Immature natural killer cell (primary cell): ENCODE measurements around the gene TIAL1. TPM values are rescaled to one million over a fixed set of nuclear protein-coding genes. Genes with fewer than 3 reads are reported as not detected.
"Not testable (repeated sequence)": the region's sequence is repeated elsewhere in the genome, so short reads cannot be mapped to it uniquely, and the experiment has no call there.

Source experiments
- DNase-seq, 3 donors: peaks; one replicate each; pipeline ENCODE4 v3.0.0; 2022; ENCODE audit warnings: mixed read lengths in 1 of 3
- H3K27ac Mint-ChIP-seq, 6 donors: one replicate each; pipeline ENCODE4 v1.8.0; 2020; ENCODE audit warnings: mixed read lengths in 6 of 6, mild to moderate bottlenecking in 5 of 6, inconsistent platforms in 4 of 6, moderate library complexity in 3 of 6
- H3K27me3 Mint-ChIP-seq, 3 donors: one replicate each; pipeline ENCODE4 v1.8.0; 2020 to 2021; ENCODE audit warnings: low read depth in 3 of 3, mild to moderate bottlenecking in 3 of 3, mixed read lengths in 3 of 3, moderate library complexity in 3 of 3, inconsistent platforms in 1 of 3
- H3K36me3 Mint-ChIP-seq, 3 donors: one replicate each; pipeline ENCODE4 v1.8.0; 2020; ENCODE audit warnings: mixed read lengths in 3 of 3, inconsistent platforms in 2 of 3, mild to moderate bottlenecking in 2 of 3
- H3K4me1 Mint-ChIP-seq, 2 donors: one replicate each; pipeline ENCODE4 v1.8.0; 2020; ENCODE audit warnings: inconsistent platforms in 2 of 2, mild to moderate bottlenecking in 2 of 2, mixed read lengths in 2 of 2, moderate library complexity in 1 of 2
- H3K4me3 Mint-ChIP-seq, 5 donors: one replicate each; pipeline ENCODE4 v1.8.0; 2020; ENCODE audit warnings: mild to moderate bottlenecking in 5 of 5, mixed read lengths in 5 of 5, inconsistent platforms in 3 of 5, moderate library complexity in 3 of 5
- H3K9me3 Mint-ChIP-seq, 6 donors: one replicate each; pipeline ENCODE4 v1.8.0; 2020; ENCODE audit warnings: mild to moderate bottlenecking in 6 of 6, mixed read lengths in 6 of 6, inconsistent platforms in 4 of 6, moderate library complexity in 3 of 6
- polyA plus RNA-seq, 3 donors: library from polyadenylated mRNA; unstranded; fragments of 300-500 nt; fragmentation: Illumina TruSeq; gene quantifications; one replicate each; pipeline ENCODE4 v1.2.3, GENCODE V29; 2021

The TIAL1 gene
- polyA plus RNA-seq, 3 donors from 2014 or later: 5.5 to 14.2 (median 10.9) TPM

DNA sequence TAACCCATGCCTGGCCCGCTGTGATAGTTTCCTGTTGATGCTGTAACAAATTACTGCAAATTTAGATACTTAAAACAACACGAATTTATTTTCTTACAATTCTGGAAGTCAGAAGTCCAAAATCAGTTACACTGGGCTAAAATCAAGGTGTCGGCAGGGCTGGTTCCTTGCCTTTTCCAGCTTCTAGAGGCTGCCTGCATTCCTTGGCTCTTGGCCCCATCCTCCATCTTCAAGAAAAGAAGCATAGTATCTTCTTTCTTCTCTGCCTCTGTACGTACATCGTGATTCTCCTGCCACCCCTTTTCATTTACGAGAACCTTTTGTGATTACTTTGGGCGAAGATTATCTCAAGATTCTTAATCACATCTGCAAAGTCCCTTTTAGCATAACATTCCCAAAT lies 1.6 kb upstream of the TIAL1 start:
- DNase-seq: no peak
- peaks cover 0 to 4% (median 0%) of the 10 kb centered on the region in 3 donors for H3K36me3 Mint-ChIP-seq
- no peaks in the 10 kb centered on the region for H3K9me3 Mint-ChIP-seq
- peaks cover 34 to 36% of the 10 kb centered on the region in 2 donors for H3K4me1 Mint-ChIP-seq
- H3K4me3 Mint-ChIP-seq: peak overlapping the region in 3 of 5 donors; percentile 8 to 32 (median 10)
- no peak overlapping the region for H3K27ac Mint-ChIP-seq
- peaks cover 7 to 11% (median 8%) of the 10 kb centered on the region in 3 donors for H3K27me3 Mint-ChIP-seq

DNA sequence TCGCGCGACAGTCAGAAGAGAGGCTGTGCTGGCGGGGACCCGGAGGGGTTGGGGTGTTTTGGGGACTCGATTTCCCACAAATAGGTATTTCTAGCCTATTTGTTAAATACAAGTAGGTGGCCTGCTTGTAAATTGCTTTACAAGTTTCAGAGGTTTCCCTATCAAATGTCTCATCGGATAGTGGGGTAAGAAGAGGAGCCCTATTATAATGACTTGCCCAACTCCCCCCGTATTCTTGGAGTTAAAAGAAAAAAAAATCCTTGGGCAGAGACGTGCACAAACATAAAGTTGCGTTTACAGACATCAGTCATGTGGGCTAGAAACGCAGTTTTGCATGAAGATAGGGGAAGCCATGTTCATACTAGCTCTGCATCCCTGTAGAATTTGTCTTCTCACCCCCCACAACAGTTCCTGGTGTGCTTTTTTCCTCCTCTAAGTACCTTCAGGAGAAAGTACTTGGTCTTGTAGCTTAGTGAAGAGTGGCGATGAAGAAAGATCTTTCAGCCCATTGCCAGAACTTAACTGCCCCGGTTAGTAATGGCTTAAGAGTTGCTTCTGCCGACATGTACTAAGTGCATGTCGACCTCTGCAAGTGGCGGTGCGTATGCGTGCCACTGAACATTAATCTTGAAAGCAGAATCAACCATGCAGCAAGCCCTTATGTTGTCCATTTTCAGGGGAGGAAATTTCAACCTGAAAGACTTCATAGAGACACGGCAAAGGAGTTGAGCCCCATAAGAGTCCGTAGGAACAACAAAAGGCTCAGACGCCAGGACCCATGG lies 832 bp upstream of the TIAL1 start:
- Mint-ChIP-seq H3K4me1 (peaks cover 42 to 44% of the 10 kb centered on the region in 2 donors), H3K27me3 (peaks cover 5 to 10% (median 8%) of the 10 kb centered on the region in 3 donors), H3K36me3 (peaks cover 0 to 4% (median 0%) of the 10 kb centered on the region in 3 donors)

DNA sequence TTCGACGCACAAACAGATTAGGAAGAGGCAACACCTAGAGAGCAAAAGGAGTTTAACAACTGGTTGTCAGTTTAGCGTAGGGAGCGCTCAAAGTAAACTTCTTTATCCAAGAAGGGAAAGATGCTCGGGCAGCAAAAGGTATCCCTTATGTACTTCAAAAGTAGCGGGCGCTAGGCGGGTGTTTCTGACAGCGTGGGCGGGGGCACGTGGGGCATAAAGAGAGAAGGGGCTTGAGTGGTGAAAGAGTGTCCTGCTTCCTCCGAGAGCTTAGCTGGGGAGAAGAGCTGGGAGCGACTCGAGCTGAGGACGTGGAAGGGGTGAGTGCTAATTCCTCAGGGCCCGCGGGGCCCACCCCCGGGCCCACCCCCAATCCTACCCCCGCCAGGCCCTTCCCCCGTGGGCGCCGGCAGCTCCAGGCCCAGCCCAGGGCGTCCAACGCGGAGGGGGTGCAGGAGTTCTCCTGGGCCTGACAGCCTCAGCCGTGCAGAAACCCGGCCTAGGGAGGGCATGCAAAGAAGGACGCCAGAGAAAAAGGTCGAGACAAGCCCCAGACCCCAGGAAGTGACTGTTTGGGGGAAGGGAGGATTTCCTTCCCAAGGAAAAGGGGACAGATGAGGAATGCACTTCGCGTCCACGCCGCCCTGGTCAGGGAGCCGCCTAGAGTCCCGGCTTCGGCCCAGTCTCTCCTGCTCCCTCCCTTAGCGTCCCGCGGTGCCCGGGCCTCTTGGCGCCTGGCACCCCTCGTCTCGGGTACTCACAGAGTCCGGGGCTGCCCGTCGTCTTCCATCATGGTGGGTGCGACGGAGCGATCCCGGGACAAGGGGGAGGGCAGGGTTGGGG lies 868 bp downstream of the TIAL1 start:
- peak overlapping the region; percentile 91 to 99 (median 99) for H3K4me3 Mint-ChIP-seq
- peaks cover 0 to 4% (median 3%) of the 10 kb centered on the region in 3 donors for H3K36me3 Mint-ChIP-seq
- DNase-seq: peak; percentile 35 to 42 (median 40)
- H3K27ac Mint-ChIP-seq: peak overlapping the region; percentile 87 to 99 (median 91)
- H3K27me3 Mint-ChIP-seq: peaks cover 5 to 10% (median 8%) of the 10 kb centered on the region in 3 donors
- peaks cover 54 to 60% of the 10 kb centered on the region in 2 donors for H3K4me1 Mint-ChIP-seq
- no peaks in the 10 kb centered on the region for H3K9me3 Mint-ChIP-seq

More for the DNA sequence above, 832 bp upstream of the TIAL1 start:
- Mint-ChIP-seq H3K27ac (peak overlapping the region; percentile 87 to 99 (median 98)), H3K4me3 (peak overlapping the region; percentile 91 to 99 (median 99)), H3K9me3 (no peaks in the 10 kb centered on the region)
- DNase-seq: no peak

GRCh38 chr10:119595134-119595675 lies 1.6 kb downstream of the TIAL1 start:
- Mint-ChIP-seq H3K27ac (peak overlapping the region; percentile 87 to 95 (median 91)), H3K36me3 (peaks cover 0 to 4% (median 3%) of the 10 kb centered on the region in 3 donors), H3K9me3 (no peaks in the 10 kb centered on the region), H3K27me3 (peaks cover 5 to 10% (median 8%) of the 10 kb centered on the region in 3 donors), H3K4me3 (peak overlapping the region; percentile 91 to 99 (median 99)), H3K4me1 (peaks cover 54 to 60% of the 10 kb centered on the region in 2 donors)
- no peak for DNase-seq

GRCh38 chr10:119588071-119588470 lies 8.7 kb downstream of the TIAL1 start:
- no peak overlapping the region for H3K27ac Mint-ChIP-seq
- H3K4me1 Mint-ChIP-seq: peaks cover 27 to 34% of the 10 kb centered on the region in 2 donors
- DNase-seq: no peak
- H3K36me3 Mint-ChIP-seq: peaks cover 0 to 4% (median 3%) of the 10 kb centered on the region in 3 donors
- H3K4me3 Mint-ChIP-seq: no peak overlapping the region
- no peaks in the 10 kb centered on the region for H3K27me3 Mint-ChIP-seq
- H3K9me3 Mint-ChIP-seq: no peaks in the 10 kb centered on the region

DNA sequence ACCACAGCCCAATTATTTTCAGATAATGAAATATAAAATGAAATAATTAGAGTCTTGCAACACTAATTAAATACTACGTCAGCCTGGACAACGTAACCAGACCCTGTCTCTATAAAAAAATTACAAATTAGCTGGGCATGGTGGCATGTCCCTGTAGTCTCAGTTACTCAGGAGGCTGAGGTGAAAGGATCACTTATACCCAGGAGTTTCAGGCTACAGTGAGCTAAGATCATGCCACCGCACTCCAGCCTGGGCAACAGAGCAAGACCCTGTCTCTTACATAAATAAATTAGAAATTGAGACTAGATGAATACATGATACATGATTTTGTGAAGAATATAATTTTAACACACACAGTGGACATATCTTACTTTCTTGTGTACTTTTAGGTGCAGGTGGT lies 18.4 kb downstream of the TIAL1 start:
- Mint-ChIP-seq H3K27ac (no peak overlapping the region), H3K9me3 (peaks cover 0 to 2% (median 0%) of the 10 kb centered on the region in 6 donors), H3K4me3 (no peak overlapping the region), H3K27me3 (peaks cover 2 to 6% (median 6%) of the 10 kb centered on the region in 3 donors), H3K36me3 (peaks cover 30 to 51% (median 39%) of the 10 kb centered on the region in 3 donors), H3K4me1 (peaks cover 25 to 51% of the 10 kb centered on the region in 2 donors)
- DNase-seq: no peak

GRCh38 chr10:119575991-119576390 lies 20.8 kb downstream of the TIAL1 start:
- Mint-ChIP-seq H3K4me1 (peaks cover 20 to 30% of the 10 kb centered on the region in 2 donors), H3K27ac (peak overlapping the region; percentile 87 to 94 (median 92)), H3K9me3 (peaks cover 0 to 2% (median 0%) of the 10 kb centered on the region in 6 donors), H3K4me3 (peak overlapping the region; percentile 65 to 86 (median 76)), H3K27me3 (peaks cover 2 to 6% (median 6%) of the 10 kb centered on the region in 3 donors), H3K36me3 (peaks cover 23 to 49% (median 43%) of the 10 kb centered on the region in 3 donors)
- peak; percentile 39 to 47 (median 40) for DNase-seq

- Mint-ChIP-seq H3K4me3 (peak overlapping the region; percentile 65 to 86 (median 76)), H3K27ac (peak overlapping the region; percentile 87 to 94 (median 92)), H3K4me1 (peaks cover 20 to 30% of the 10 kb centered on the region in 2 donors), H3K36me3 (peaks cover 23 to 49% (median 43%) of the 10 kb centered on the region in 3 donors), H3K27me3 (peaks cover 2 to 6% (median 6%) of the 10 kb centered on the region in 3 donors), H3K9me3 (peaks cover 0 to 2% (median 0%) of the 10 kb centered on the region in 6 donors)
- peak; percentile 62 to 68 (median 67) for DNase-seq
Measured at GRCh38 chr10:119575506-119575905, 21.3 kb downstream of the TIAL1 start.

- Mint-ChIP-seq H3K27ac (no peak overlapping the region), H3K36me3 (peaks cover 0 to 4% (median 4%) of the 10 kb centered on the region in 3 donors), H3K27me3 (no peaks in the 10 kb centered on the region), H3K4me1 (no peaks in the 10 kb centered on the region), H3K4me3 (no peak overlapping the region), H3K9me3 (no peaks in the 10 kb centered on the region)
- no peak for DNase-seq
Measured at GRCh38 chr10:119567978-119568377, 28.8 kb downstream of the TIAL1 start.

DNA sequence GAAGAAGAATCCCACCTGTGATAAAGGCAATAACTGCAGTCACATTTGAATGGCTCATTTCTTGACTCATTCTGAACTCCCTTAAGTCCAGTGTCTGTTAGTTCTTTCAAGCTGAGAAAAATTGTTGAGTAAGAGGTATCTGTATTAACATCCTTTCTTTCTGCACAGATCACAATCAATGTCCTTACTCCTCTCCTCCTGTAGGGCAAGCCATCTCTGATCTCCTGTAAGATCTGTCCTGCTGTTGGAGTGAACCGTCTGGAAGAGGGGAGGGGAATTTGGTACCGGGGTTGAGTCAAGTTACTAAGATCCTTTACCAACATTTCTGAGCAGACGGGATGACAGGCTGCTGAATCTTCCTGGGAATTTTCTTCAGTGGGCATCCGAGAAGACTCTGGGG lies 34.7 kb downstream of the TIAL1 start:
- Mint-ChIP-seq H3K27me3 (peaks cover 0 to 3% (median 2%) of the 10 kb centered on the region in 3 donors), H3K36me3 (no peaks in the 10 kb centered on the region), H3K27ac (no peak overlapping the region), H3K9me3 (no peaks in the 10 kb centered on the region), H3K4me3 (no peak overlapping the region), H3K4me1 (no peaks in the 10 kb centered on the region)
- DNase-seq: no peak

DNA sequence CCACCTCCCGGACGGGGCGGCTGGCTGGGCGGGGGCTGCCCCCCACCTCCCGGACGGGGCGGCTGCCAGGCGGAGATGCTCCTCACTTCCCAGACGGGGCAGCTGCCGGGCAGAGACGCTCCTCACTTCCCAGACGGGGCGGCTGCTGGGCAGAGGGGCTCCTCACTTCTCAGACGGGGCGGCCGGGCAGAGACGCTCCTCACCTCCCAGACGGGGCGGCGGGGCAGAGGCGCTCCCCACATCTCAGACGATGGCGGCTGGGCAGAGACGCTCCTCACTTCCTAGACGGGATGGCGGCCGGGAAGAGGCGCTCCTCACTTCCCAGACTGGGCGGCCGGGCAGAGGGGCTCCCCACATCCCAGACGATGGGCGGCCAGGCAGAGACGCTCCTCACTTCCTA lies 37.3 kb downstream of the TIAL1 start:
- not testable (repeated sequence) for H3K9me3 Mint-ChIP-seq, H3K4me3 Mint-ChIP-seq, H3K36me3 Mint-ChIP-seq, H3K4me1 Mint-ChIP-seq, H3K27ac Mint-ChIP-seq, DNase-seq, H3K27me3 Mint-ChIP-seq

- not testable (repeated sequence) for H3K4me1 Mint-ChIP-seq, H3K27ac Mint-ChIP-seq, DNase-seq, H3K9me3 Mint-ChIP-seq, H3K27me3 Mint-ChIP-seq, H3K36me3 Mint-ChIP-seq, H3K4me3 Mint-ChIP-seq
Measured at GRCh38 chr10:119556081-119556480, 40.7 kb downstream of the TIAL1 start.

GRCh38 chr10:119555178-119555784 lies 41.5 kb downstream of the TIAL1 start:
- H3K9me3 Mint-ChIP-seq: no peaks in the 10 kb centered on the region
- DNase-seq: no peak
- no peaks in the 10 kb centered on the region for H3K36me3 Mint-ChIP-seq
- no peaks in the 10 kb centered on the region for H3K4me1 Mint-ChIP-seq
- H3K27ac Mint-ChIP-seq: no peak overlapping the region
- H3K27me3 Mint-ChIP-seq: peaks cover 0 to 3% (median 2%) of the 10 kb centered on the region in 3 donors
- no peak overlapping the region for H3K4me3 Mint-ChIP-seq
